ENCODE data around the gene NRF1. TPM values are rescaled to one million over a fixed set of nuclear protein-coding genes. Genes with fewer than 3 reads are reported as not detected.
"Not testable (repeated sequence)": the region's sequence is repeated elsewhere in the genome, so short reads cannot be mapped to it uniquely, and the experiment has no call there.

NRF1 gene
- total and polyA plus RNA-seq, 2 donors: 13.8 to 14.4 TPM

DNA sequence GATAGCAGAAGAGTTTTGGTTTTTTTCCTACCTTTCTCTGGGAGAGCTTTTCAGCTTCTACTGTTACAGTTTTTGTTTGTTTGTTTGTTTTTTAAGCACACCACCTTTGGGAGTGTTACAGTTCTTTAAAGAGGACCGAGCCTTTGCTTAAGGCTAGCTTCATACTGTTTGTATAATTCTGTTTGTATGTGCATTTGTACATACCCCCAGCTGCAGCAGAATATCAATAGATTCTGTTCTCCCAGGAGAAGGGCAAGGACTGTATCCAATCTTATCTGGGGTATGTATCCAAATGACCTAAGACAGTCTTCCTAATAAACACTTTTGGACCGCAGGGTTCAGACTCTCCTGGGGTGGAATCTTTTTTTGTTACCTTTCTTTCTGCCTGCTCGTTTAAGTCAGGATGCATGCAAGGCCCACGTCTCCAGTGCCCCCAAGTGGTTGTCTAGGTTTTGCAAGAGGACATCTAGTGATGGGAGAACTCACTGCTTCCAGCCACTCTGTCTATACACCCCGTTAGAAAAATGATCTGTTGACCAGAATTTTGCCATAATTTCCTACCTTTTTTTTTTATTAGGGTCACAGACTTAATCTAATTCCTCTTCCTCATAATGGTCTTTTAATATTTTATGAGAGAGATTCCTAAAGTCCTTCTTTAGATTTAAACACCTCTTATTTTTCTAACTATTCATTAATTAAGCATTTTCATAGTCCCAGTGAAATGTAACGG is 23.9 kb downstream of the NRF1 start:
- Histone ChIP-seq H3K27ac (ENCODE audit: low read depth in 1 of 2, low read length in 1 of 2) (no peak overlapping the region), H3K27me3 (ENCODE audit: control insufficient read depth in 2 of 2, insufficient read depth in 1 of 2, low read length in 1 of 2) (no peaks in the 10 kb centered on the region), H3K4me1 (ENCODE audit: control insufficient read depth in 2 of 2, insufficient read depth in 2 of 2, low read length in 2 of 2) (peaks cover 0 to 2% of the 10 kb centered on the region in 2 donors), H3K36me3 (ENCODE audit: control insufficient read depth in 2 of 2, insufficient read depth in 2 of 2, low read length in 1 of 2) (no peaks in the 10 kb centered on the region), H3K9me3 (ENCODE audit: control insufficient read depth in 2 of 2, insufficient read depth in 1 of 2, low read length in 1 of 2) (no peaks in the 10 kb centered on the region), H3K4me3 (ENCODE audit: low read length in 2 of 2) (no peak overlapping the region)
- WGBS: 37% methylated on average over 6 of the region's 6 CpGs
- peak in 7 of 9 donors; percentile 24 to 87 (median 57) for DNase-seq (ENCODE audit: low read depth in 6 of 9, low spot score in 9 of 9)

DNA sequence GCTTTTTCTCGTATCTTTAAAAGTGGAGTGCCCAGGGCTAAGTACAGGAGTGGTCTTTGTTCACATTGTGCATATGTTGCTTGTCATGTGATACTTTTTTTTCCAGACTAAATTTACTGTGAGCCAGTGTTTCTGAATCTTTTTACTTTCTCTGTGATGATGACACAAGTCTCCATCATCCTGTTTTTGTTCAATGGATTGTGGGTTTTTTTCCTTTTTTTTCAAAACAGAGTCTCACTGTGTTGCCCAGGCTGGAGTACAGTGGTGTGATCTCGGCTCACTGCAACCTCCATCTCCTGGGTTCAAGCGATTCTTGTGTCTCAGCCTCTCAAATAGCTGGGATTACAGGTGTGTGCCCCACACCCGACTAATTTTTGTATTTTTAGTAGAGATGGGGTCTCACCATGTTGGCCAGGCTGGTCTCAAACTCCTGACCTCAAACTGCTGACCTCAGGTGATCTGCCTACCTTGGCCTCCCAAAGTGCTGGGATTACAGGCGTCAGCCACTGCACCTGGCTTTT is 24.6 kb downstream of the NRF1 start:
- DNase-seq (ENCODE audit: low read depth in 6 of 9, low spot score in 9 of 9); H3K27me3 ChIP-seq (ENCODE audit: control insufficient read depth in 2 of 2, insufficient read depth in 1 of 2, low read length in 1 of 2); H3K27ac ChIP-seq (ENCODE audit: low read depth in 1 of 2, low read length in 1 of 2); H3K9me3 ChIP-seq (ENCODE audit: control insufficient read depth in 2 of 2, insufficient read depth in 1 of 2, low read length in 1 of 2); H3K36me3 ChIP-seq (ENCODE audit: control insufficient read depth in 2 of 2, insufficient read depth in 2 of 2, low read length in 1 of 2); H3K4me3 ChIP-seq (ENCODE audit: low read length in 2 of 2); H3K4me1 ChIP-seq (ENCODE audit: control insufficient read depth in 2 of 2, insufficient read depth in 2 of 2, low read length in 2 of 2): not testable (repeated sequence)
- 95% methylated on average over 5 of the region's 5 CpGs for whole genome bisulfite sequencing

DNA sequence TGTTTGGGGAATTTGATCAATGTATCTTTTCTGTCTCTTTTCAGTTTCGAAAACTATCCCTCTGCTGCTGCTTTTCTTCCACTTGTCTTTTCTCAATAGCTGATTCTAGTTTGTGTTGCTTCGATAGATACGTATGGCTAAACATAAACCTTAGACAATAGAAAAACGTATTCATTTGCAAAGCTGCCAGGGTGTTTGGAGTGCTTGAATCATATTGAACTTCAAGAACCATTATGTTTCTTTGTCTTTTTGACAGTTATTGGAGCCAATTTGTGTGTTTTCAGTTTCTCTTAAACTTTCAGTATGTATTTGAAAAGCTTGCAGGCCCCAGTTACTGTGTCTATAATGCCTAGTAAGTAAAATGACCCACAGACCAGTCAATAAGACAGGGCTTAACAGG is 25.1 kb downstream of the NRF1 start:
- Histone ChIP-seq H3K9me3 (ENCODE audit: control insufficient read depth in 2 of 2, insufficient read depth in 1 of 2, low read length in 1 of 2) (no peaks in the 10 kb centered on the region), H3K4me1 (ENCODE audit: control insufficient read depth in 2 of 2, insufficient read depth in 2 of 2, low read length in 2 of 2) (peaks cover 0 to 2% of the 10 kb centered on the region in 2 donors), H3K4me3 (ENCODE audit: low read length in 2 of 2) (no peak overlapping the region), H3K27me3 (ENCODE audit: control insufficient read depth in 2 of 2, insufficient read depth in 1 of 2, low read length in 1 of 2) (no peaks in the 10 kb centered on the region), H3K36me3 (ENCODE audit: control insufficient read depth in 2 of 2, insufficient read depth in 2 of 2, low read length in 1 of 2) (no peaks in the 10 kb centered on the region), H3K27ac (ENCODE audit: low read depth in 1 of 2, low read length in 1 of 2) (no peak overlapping the region)
- DNase-seq (ENCODE audit: low read depth in 6 of 9, low spot score in 9 of 9): no peak
- 98% methylated on average over 4 of the region's 4 CpGs for WGBS

DNA sequence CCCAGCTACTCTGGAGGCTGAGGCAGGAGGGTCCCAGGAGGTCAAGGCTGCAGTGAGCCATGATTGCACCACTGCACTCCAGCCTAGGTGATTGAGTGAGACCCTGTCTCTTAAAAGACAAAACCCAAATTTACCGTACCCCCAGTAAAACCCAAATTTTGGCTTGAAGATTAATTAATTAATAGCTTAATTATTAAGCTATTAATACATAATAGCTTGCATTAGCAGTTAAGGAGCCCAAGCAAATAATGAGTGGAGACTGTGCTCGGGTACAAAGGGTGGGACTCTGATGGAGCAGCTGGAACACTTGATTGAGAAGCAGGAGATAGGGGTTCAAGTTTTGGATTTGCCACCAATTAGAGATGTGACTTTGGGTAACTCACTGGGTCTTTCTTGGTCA is 28.9 kb downstream of the NRF1 start:
- H3K9me3 ChIP-seq (ENCODE audit: control insufficient read depth in 2 of 2, insufficient read depth in 1 of 2, low read length in 1 of 2): no peaks in the 10 kb centered on the region
- H3K27me3 ChIP-seq (ENCODE audit: control insufficient read depth in 2 of 2, insufficient read depth in 1 of 2, low read length in 1 of 2): no peaks in the 10 kb centered on the region
- WGBS: 98% methylated on average over 2 of the region's 2 CpGs
- H3K36me3 ChIP-seq (ENCODE audit: control insufficient read depth in 2 of 2, insufficient read depth in 2 of 2, low read length in 1 of 2): peaks cover 0 to 4% of the 10 kb centered on the region in 2 donors
- H3K4me1 ChIP-seq (ENCODE audit: control insufficient read depth in 2 of 2, insufficient read depth in 2 of 2, low read length in 2 of 2): peaks cover 0 to 2% of the 10 kb centered on the region in 2 donors
- DNase-seq (ENCODE audit: low read depth in 6 of 9, low spot score in 9 of 9): no peak
- H3K4me3 ChIP-seq (ENCODE audit: low read length in 2 of 2): no peak overlapping the region
- no peak overlapping the region for H3K27ac ChIP-seq (ENCODE audit: low read depth in 1 of 2, low read length in 1 of 2)

- peaks cover 0 to 2% of the 10 kb centered on the region in 2 donors for H3K4me1 ChIP-seq (ENCODE audit: control insufficient read depth in 2 of 2, insufficient read depth in 2 of 2, low read length in 2 of 2)
- 97% methylated on average over 4 of the region's 4 CpGs for WGBS
- DNase-seq (ENCODE audit: low read depth in 6 of 9, low spot score in 9 of 9): no peak
- no peak overlapping the region for H3K4me3 ChIP-seq (ENCODE audit: low read length in 2 of 2)
- peaks cover 4 to 9% of the 10 kb centered on the region in 2 donors for H3K36me3 ChIP-seq (ENCODE audit: control insufficient read depth in 2 of 2, insufficient read depth in 2 of 2, low read length in 1 of 2)
- no peaks in the 10 kb centered on the region for H3K27me3 ChIP-seq (ENCODE audit: control insufficient read depth in 2 of 2, insufficient read depth in 1 of 2, low read length in 1 of 2)
- H3K27ac ChIP-seq (ENCODE audit: low read depth in 1 of 2, low read length in 1 of 2): no peak overlapping the region
- H3K9me3 ChIP-seq (ENCODE audit: control insufficient read depth in 2 of 2, insufficient read depth in 1 of 2, low read length in 1 of 2): no peaks in the 10 kb centered on the region
Observed at GRCh38 chr7:129642871-129643549, 31.5 kb downstream of the NRF1 start.

GRCh38 chr7:129643550-129644170 is 32.1 kb downstream of the NRF1 start:
- no peaks in the 10 kb centered on the region for H3K9me3 ChIP-seq (ENCODE audit: control insufficient read depth in 2 of 2, insufficient read depth in 1 of 2, low read length in 1 of 2)
- H3K36me3 ChIP-seq (ENCODE audit: control insufficient read depth in 2 of 2, insufficient read depth in 2 of 2, low read length in 1 of 2): peaks cover 4 to 9% of the 10 kb centered on the region in 2 donors
- 91% methylated on average over 6 of the region's 6 CpGs for WGBS
- no peak overlapping the region for H3K27ac ChIP-seq (ENCODE audit: low read depth in 1 of 2, low read length in 1 of 2)
- no peaks in the 10 kb centered on the region for H3K27me3 ChIP-seq (ENCODE audit: control insufficient read depth in 2 of 2, insufficient read depth in 1 of 2, low read length in 1 of 2)
- no peak overlapping the region for H3K4me3 ChIP-seq (ENCODE audit: low read length in 2 of 2)
- H3K4me1 ChIP-seq (ENCODE audit: control insufficient read depth in 2 of 2, insufficient read depth in 2 of 2, low read length in 2 of 2): no peaks in the 10 kb centered on the region
- DNase-seq (ENCODE audit: low read depth in 6 of 9, low spot score in 9 of 9): no peak

- 79% methylated on average over 2 of the region's 2 CpGs for WGBS
- Histone ChIP-seq H3K9me3 (ENCODE audit: control insufficient read depth in 2 of 2, insufficient read depth in 1 of 2, low read length in 1 of 2) (no peaks in the 10 kb centered on the region), H3K27ac (ENCODE audit: low read depth in 1 of 2, low read length in 1 of 2) (no peak overlapping the region), H3K4me1 (ENCODE audit: control insufficient read depth in 2 of 2, insufficient read depth in 2 of 2, low read length in 2 of 2) (no peaks in the 10 kb centered on the region), H3K4me3 (ENCODE audit: low read length in 2 of 2) (no peak overlapping the region), H3K27me3 (ENCODE audit: control insufficient read depth in 2 of 2, insufficient read depth in 1 of 2, low read length in 1 of 2) (no peaks in the 10 kb centered on the region), H3K36me3 (ENCODE audit: control insufficient read depth in 2 of 2, insufficient read depth in 2 of 2, low read length in 1 of 2) (peaks cover 4 to 9% of the 10 kb centered on the region in 2 donors)
- DNase-seq (ENCODE audit: low read depth in 6 of 9, low spot score in 9 of 9): peak in 1 of 9 donors; percentile 33
Observed at GRCh38 chr7:129644634-129645230, 33.2 kb downstream of the NRF1 start.

- Histone ChIP-seq H3K36me3 (ENCODE audit: control insufficient read depth in 2 of 2, insufficient read depth in 2 of 2, low read length in 1 of 2) (peaks cover 4 to 9% of the 10 kb centered on the region in 2 donors), H3K9me3 (ENCODE audit: control insufficient read depth in 2 of 2, insufficient read depth in 1 of 2, low read length in 1 of 2) (no peaks in the 10 kb centered on the region), H3K27ac (ENCODE audit: low read depth in 1 of 2, low read length in 1 of 2) (no peak overlapping the region), H3K27me3 (ENCODE audit: control insufficient read depth in 2 of 2, insufficient read depth in 1 of 2, low read length in 1 of 2) (no peaks in the 10 kb centered on the region), H3K4me1 (ENCODE audit: control insufficient read depth in 2 of 2, insufficient read depth in 2 of 2, low read length in 2 of 2) (no peaks in the 10 kb centered on the region), H3K4me3 (ENCODE audit: low read length in 2 of 2) (no peak overlapping the region)
- 89% methylated on average over 4 of the region's 4 CpGs for WGBS
- DNase-seq (ENCODE audit: low read depth in 6 of 9, low spot score in 9 of 9): no peak
Observed at GRCh38 chr7:129646369-129647021, 35.0 kb downstream of the NRF1 start.

Data from thymus (tissue), 11 donors.